ENCODE measurements around the gene SLX9.

- no peak for TF ChIP-seq CTCF (IDR thresholded peaks at IDR 0.05)
- no peak for TF ChIP-seq EP300 (IDR thresholded peaks at IDR 0.05)
- no peak for TF ChIP-seq POLR2A (IDR thresholded peaks at IDR 0.05; ENCODE audit: low read depth)
Observed at GRCh38 chr21:44913425-44914175, 26.2 kb upstream of the SLX9 start.

All from esophagus muscularis mucosa (tissue), 4 donors.